A549 (cell line): ENCODE results near the gene MAP3K2.

ENCODE experiments used
- BHLHE40 ChIP-seq: IDR thresholded peaks from 2 replicates; pipeline ENCODE4 v1.6.1; 2012; ENCODE audit warnings: low read depth, low read length, inconsistent platforms
- CTCF ChIP-seq: fragments of >200 bp; sonication (Bioruptor Twin); formaldehyde crosslinking; IDR thresholded peaks from 3 replicates; pipeline ENCODE4 v1.5.1; 2016
- EP300 ChIP-seq, 2 experiments: fragments of >200 bp; sonication (Bioruptor Twin); formaldehyde crosslinking; IDR thresholded peaks; 2 replicates in 1 of 2; 3 replicates in 1 of 2; pipeline ENCODE4 v1.6.1; 2016 to 2017
- POLR2A ChIP-seq: IDR thresholded peaks from 2 replicates; pipeline ENCODE4 v1.6.1; 2012; ENCODE audit warnings: mild to moderate bottlenecking, low read length
- POLR2AphosphoS2 ChIP-seq: conservative IDR thresholded peaks from 2 replicates; pipeline ENCODE4 v1.6.1; 2012; ENCODE audit warnings: low read length, improper control_type of control experiment, inconsistent platforms
- REST ChIP-seq: fragments of 200-600 bp; sonication (generic); IDR thresholded peaks from 2 replicates; pipeline ENCODE4 v1.6.1; 2016; ENCODE audit warnings: antibody characterized with exemption, mild to moderate bottlenecking, moderate library complexity
- SMC3 ChIP-seq: fragments of >200 bp; sonication (Bioruptor Twin); formaldehyde crosslinking; IDR thresholded peaks from 3 replicates; pipeline ENCODE4 v1.6.1; 2018; ENCODE audit warnings: inconsistent platforms
- TF ChIP-seq, protein P1 (sequence below): IDR thresholded peaks from 2 replicates; pipeline ENCODE4 v1.6.1; 2012

- no peak for TF ChIP-seq EP300 (IDR thresholded peaks at IDR 0.05)
- TF ChIP-seq POLR2A = no peak
- TF ChIP-seq CTCF = no peak
- TF ChIP-seq REST = no peak
- TF ChIP-seq SMC3 = no peak
- no peak for TF ChIP-seq BHLHE40
- TF ChIP-seq, protein P1, sequence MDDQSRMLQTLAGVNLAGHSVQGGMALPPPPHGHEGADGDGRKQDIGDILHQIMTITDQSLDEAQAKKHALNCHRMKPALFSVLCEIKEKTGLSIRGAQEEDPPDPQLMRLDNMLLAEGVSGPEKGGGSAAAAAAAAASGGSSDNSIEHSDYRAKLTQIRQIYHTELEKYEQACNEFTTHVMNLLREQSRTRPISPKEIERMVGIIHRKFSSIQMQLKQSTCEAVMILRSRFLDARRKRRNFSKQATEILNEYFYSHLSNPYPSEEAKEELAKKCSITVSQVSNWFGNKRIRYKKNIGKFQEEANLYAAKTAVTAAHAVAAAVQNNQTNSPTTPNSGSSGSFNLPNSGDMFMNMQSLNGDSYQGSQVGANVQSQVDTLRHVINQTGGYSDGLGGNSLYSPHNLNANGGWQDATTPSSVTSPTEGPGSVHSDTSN = no peak
- TF ChIP-seq POLR2AphosphoS2 = no peak
Observed at GRCh38 chr2:127293386-127293747, 94.4 kb downstream of the MAP3K2 start.
